ENCODE results near the gene PCDH9. TPM values are rescaled to one million over a fixed set of nuclear protein-coding genes. Genes with fewer than 3 reads are reported as not detected.

PCDH9 gene
- polyA plus RNA-seq, 1 donor: 2.1 TPM

DNA sequence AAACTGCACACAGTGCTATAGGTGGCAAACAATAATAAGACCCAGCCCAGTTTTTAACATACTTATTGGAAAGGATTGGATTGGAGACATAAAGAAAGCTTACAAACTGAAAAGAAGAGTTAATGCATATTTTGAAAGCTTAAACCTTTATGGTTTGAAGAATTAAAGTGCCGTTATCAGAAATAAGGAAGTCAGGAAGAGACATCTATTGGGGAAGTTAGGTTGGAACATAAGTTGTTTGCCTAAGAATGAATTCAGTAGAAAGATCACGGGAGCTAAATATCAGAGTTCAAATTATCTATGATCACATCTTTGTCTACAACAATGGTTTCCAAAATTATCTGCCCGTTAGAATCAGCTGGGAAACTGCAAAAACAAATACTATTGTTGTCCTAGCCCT lies 767.9 kb downstream of the PCDH9 start:
- DNase-seq (ENCODE audit: low read depth): no peak

DNA sequence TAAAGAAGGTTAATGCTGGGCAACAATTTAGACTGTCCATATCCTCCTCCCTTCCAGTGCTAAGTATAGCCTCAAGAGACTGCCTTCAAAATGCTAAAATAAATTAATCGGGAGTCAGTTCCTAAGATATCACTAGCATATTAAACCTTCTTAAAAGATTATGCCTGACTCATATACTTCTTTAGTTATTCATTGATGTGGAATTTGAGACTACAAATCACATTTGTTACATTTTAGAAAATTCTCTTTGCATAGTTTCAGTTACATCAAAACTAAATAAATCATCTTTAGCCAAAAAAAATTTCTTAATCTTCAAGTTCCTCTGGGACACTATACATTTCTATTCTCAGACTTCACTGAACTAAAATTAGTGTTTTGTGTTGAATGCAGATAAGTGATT lies 769.1 kb downstream of the PCDH9 start:
- DNase-seq (ENCODE audit: low read depth): no peak

DNA sequence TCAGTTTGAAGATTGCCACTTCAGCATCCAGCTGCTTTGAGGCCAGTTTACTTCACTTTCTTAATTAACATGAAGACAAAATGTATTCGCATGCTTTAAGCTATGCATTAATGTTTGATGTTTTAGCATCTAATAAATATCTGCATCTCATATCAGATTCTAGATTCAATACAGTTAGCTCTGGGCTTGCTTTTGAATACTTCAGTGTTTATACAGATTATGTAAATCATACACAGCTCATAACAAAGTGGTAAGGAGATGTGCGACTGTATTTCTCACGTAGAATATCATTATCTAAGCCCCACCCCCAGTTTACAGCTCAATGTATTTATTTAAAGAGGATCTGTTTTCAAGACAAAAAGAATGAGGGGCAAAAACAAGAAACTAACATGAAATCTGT lies 770.5 kb downstream of the PCDH9 start:
- DNase-seq (ENCODE audit: low read depth): no peak

DNA sequence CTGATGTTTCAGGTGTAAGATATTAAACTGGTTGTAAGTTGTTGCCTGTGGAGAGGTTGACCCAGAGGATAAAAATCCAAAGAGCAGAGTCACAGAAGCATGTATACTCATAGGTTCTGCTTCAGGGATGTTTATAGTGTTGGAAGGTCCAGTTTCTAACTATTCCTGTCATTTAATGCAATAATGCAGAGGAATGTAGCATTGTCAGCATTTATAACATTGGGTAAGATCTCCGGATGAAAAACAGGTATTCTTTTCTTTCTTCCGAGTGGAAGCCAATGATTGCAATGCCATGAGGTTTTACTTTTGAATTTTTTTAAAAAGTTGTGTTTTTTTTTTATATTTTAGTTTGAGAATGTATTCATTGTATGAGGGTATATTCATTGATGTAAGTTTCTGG lies 771.0 kb downstream of the PCDH9 start:
- DNase-seq (ENCODE audit: low read depth): no peak

DNA sequence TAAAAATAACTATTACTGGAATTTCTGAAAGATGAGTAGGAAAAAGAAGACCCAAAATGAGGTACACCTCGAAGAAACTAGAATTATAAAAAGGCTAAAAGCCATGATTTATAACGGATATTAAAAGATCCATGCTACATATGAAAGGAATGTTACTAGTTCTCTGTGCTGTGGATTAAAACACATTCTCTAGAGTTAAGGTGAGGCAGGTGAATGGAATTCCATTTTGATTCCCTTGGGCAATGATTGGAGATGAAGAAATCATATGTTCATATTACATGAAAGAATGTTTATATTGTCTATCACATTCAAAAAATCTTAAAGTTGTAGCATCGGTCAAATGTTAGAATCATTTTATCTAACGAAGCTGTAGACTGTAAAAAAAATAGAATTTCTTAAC lies 783.7 kb downstream of the PCDH9 start:
- DNase-seq (ENCODE audit: low read depth): no peak

DNA sequence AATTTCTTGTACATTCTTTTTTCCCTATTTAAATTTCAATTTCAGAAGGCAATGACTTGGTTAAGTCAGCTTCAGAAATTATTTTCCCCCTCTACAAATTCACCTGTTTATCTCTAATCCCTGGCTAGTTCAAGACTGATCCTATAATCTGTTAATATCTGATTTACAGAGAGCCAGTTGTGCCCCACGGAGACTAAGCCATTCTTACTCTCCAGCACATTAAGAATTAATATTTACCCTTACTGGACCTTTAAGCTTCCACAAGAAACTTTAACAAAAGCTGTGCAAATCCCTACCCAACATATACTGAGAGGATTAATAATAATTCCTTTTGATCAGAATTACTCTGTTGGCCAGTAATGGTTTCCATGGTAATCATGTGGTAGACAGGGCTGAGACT lies 786.2 kb downstream of the PCDH9 start:
- no peak for DNase-seq (ENCODE audit: low read depth)

DNA sequence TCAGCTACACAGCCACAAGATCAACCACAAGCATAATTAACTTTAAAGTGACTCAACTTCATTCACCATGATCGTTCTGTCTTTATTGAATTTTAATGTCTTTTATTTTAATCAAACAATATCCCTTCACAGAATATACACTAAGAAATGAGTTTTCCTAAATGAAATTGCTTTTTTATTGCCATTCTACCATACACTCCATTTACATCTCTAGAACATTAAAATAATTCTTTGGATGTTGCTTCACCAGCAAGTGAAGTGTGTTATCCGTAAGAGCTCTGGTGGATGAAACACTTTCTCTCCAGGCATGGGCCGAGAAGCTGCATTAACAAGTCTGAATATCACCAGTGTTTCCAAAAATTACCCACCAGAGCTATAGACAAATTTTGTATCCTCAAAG lies 789.2 kb downstream of the PCDH9 start:
- DNase-seq (ENCODE audit: low read depth): no peak

DNA sequence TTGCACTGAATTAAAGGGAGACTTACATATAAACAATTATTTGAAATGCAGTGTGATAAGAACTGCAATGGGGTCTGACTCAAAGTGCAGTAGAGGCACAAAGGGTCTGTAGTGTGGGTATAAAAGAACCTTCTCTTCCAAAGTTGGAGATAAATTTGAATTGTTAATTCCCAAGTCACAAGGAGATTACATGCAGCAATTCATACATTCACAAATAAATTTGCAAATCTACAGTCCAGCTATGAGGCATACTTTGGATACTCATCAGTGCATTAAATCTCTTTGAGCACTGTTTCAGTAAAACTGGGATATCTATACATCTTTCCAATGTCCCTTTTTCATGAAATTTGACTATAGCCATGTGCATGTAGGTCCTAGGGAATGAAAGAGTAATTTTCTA lies 799.4 kb downstream of the PCDH9 start:
- DNase-seq (ENCODE audit: low read depth): no peak

DNA sequence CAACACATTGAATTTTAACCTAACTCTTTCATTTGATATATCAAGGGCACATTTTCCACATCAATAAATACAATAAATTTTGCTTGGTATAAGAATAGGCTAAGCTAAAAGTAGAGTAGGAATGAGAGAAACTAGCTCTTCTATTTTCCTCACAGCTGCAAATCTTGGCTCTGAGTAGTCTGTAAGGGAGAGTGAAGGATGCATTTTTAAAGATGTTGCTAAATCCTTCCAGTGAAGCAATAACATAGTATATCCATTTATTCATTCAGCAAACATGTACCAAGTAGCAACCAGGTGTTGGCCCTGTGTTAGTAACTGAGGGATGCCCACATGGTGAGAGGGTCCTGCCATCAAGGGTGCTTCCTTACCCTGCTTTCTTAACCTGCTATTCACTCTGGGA lies 799.9 kb downstream of the PCDH9 start:
- peak; percentile 49 for DNase-seq (ENCODE audit: low read depth)

DNA sequence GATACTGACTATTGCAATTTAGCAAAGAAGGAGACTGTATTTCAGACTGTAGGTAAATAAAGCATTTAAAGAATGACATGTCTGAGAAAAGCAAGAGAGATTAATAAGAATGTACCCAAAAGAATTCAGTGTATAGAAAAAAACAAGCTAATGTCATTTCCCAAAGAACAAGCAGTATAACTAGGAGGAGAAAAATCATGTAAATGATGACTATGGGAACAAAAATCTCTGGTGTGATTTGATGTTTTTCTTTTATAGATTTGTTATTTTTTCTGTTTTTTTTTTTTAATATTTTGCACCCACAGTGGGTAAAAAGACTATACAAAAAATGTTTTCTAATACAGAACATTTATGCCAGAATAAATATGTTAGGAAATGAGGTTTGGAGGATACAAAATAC lies 801.0 kb downstream of the PCDH9 start:
- DNase-seq (ENCODE audit: low read depth): no peak

DNA sequence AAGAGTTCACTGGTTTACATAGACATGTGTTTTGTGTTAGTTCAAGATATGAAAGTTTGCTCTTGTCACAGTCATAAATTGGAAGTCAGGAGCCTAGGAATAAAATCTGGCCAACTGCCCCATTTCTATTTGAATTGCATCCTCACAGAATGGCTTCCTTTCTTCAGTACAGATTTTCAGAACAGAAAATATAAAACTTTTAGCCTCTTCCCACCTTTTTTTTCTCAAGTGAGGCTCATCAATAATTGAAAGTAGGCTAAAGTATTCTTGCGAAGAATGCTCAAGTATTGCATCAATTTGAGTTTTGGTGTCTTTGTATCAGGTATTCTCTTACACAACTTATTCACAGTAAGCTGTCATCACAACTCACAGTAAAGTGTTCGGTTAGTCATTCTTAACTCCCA lies 802.7 kb downstream of the PCDH9 start:
- DNase-seq (ENCODE audit: low read depth): peak; percentile 34

DNA sequence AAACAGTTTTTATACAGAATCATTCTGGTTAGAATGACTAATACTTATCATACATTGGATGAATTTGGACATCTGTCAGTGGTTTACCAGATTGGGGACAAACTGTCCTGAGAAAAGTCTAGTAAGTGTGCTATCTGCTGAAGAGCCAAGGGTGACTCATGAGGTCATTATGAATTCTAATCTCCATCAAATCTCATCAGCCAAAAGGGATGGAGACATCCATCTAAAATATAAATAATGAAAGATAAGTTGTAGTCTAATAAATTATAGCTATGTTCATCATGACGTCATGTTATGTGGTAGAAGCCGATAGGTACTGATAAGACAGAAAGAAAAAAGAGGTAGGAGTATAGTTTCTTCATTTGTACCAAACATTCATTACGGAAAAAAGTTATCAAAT lies 804.4 kb downstream of the PCDH9 start:
- no peak for DNase-seq (ENCODE audit: low read depth)

DNA sequence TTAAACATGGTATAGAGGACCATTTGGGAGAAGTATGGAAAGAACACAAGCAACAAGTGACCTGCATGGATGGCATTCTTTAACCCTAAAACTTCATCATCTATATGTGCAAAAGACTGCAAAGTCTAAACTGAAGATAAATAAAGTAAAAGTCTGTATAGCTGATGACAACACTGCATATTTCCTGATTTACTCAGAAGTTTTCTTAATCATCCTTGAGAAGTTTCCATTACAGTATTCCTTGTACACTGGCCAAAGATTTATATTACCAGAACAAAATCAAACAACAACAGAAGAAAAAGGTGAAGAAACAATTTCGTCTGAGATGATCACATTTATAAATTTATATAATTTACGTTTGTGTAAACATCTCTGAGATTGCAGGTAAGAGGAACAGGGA lies 805.7 kb downstream of the PCDH9 start:
- DNase-seq (ENCODE audit: low read depth): no peak

DNA sequence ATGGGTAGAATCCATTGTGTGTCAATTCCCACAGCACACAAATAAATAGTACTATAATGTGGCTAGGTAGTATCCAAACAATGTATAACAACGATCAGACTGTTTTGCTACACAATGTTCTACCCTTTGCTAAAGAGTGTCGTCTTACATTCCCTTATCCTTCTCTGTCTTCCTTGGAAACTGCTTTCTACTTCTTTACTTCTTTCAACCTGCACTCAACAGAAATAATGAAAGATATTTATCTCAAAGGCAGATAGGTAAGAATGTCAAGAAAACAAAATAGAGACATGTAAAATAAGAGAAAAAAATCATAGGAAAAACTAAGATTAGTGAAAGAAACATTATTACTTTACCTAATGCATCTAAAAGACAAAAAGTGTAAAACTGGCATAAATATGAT lies 814.7 kb downstream of the PCDH9 start:
- no peak for DNase-seq (ENCODE audit: low read depth)

DNA sequence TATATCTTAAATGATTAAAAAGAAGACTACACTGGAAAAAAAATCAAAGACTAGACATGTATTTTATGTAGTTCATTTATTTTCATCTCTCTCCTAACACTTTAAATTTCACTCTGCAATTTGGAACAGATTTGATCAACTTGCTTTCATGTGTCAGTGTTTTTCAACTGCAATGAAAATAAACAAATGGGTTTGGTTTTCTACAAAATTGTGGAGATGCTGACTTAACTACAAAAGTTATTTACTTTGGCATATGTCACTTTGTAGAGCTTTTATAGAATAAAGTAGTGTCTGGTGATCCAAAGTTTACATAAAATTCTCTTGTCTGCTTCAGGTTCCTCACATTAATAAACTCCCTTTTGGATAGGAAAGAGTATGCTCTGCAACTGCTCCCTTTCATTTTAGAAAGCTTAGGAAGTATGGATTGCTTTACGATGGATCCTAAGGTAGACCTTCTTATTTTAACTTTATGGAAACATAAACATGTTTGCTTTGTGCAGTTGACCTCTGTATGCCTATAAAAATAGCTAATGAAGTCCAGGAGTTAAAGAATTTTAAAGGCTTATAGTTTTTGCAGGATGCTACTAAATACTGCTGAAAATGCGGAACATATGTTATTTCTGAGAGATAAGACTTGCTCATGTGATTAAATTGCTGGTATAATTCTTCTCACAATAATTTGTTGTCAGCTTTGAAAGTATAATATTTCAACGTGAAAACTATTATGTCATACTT lies 815.9 kb downstream of the PCDH9 start:
- DNase-seq (ENCODE audit: low read depth): no peak

DNA sequence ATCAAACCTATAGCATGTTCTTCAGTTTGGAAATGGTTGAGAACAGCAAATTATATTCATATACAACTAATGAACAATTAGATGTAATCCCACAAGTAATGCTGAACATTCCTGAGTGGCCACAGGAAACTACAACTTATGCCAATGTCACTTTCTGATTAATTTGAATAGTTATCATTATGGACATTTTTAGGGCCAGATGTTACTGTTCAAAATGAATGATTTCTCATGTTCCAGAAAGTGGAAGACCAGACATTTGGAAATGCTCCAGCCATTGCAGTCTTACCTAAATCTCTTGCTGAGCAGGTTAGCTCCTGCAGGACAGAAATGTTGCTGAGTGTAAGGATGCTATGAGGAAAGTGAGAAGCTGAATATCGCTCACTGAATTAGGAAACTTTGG lies 819.8 kb downstream of the PCDH9 start:
- DNase-seq (ENCODE audit: low read depth): no peak

DNA sequence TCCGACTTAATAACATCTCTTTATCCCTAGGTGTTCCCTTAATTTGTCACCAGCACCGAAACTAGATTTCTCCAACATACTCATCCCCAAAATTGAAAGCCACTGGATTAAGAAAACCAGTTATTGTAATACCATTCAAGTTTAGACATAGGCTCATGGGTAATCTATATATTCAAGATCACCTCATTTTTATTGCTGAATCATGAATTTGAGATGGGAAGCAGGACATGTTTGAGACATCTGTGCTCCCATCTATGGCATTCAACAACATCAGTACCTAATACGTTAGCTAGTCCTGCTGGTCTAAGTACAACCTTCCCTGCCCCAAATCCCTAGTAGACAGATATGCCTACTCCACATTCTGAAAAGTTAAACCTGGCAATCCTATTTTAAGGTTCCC lies 820.6 kb downstream of the PCDH9 start:
- DNase-seq (ENCODE audit: low read depth): no peak

DNA sequence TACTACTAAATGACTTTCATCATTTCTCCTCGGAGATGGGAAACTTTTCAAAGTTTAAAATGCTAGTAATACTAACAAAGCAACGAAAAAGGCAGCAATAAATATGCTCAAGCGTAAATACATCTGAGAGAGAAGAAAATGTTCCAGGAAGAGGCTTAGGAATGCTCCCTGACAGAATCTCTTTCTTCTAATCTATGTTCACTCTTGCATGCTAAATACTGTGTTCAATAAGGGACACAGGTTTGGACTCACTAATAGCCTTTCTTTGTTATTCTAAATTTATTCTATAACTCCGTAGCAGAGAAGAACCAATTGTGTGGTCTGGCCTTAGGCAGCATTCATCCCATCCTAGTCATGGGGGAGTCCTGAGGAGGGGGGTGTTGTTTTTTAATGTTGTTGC lies 823.0 kb downstream of the PCDH9 start:
- no peak for DNase-seq (ENCODE audit: low read depth)

DNA sequence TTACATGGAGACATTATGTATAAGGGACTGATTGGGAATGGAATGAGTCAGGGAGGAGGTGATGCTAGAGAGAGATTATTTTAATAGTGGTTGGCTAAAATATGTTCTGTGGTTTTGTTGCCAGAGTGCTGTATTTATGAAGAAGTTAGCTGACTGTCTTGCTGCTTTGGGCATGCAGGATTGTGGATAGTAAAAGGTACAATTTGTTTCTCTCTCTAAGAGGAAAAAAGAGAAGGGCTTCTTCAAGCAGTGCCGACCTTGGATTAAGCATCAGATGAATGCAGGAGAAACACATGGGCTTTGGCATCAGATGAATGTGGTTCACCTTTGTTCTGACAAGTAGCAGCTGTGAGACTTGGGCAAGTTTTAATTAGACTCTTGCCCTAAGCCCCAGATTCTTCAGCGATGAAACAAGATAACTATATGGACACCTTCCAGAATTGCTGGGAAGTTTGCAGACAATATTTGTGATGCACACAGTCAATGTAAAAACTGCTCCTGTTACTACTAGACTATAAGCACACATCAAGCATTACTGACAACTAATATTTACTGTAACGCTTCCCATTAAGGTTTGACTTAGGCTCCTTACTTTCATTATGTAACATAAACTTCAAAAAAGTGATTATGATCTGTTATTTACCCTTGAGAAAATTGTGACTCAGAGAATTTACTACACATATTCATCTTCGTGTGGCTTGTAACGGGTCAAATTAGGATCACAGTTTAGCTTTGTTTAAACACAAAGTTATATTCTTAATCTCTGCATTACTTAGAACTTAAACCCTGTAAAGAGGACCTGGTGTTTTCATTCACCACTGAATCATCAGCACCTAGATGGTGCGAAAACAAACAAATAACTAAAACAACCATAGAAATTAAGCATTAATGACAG lies 824.0 kb downstream of the PCDH9 start:
- no peak for DNase-seq (ENCODE audit: low read depth)

DNA sequence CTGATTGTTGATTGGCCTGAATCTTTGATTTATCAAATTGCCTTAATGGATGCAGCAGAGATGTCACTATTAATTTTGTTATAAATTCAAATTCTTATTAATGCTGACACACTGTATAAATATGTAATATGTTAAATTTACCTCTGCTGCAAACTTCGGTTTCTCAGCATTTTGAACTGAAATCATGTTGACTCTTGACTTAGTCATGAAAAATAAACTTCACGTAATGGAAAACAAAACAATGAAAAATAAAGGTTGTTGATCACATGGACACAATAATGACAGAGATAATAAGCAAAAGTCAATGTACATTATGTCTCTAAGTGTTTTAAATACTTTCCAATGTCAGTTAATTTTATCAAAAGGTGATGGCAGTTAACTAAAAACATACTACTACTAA lies 827.6 kb downstream of the PCDH9 start:
- DNase-seq (ENCODE audit: low read depth): no peak

DNA sequence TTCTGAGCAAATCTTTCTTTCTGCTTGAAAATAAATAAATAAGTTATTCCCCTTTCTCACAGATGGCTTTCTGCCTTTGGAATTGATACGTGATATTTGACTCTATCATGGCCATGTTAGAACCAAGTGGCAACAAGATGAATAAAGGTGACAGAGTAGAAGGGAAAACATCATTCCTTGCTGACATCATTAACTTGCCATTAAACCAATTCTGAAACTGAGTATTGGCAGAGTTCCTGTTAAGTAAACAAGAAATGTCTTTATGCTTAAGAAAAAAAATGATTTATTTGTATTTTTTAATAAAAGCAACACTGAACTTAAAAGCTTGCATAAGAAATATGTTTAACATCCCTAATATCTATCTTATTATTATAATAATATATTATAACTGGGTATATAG lies 828.1 kb downstream of the PCDH9 start:
- DNase-seq (ENCODE audit: low read depth): no peak

DNA sequence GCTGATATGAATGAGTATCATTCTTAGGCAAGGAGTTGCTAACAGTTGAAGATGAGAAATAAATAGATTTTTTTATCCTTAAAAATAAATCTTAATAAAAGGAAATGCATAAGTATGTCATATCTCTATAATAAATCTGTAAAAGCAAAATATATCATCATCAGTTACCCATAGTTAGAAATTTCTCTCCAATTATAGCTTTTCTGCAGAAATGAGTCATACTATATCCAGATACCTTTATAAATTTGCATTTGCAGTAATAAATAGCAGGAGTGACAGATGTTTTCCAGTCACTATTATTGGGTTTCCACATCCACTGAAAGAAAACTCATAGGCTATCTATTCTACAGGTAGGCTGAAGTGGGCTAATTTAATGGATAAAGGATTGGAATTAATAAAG lies 829.8 kb downstream of the PCDH9 start:
- no peak for DNase-seq (ENCODE audit: low read depth)

DNA sequence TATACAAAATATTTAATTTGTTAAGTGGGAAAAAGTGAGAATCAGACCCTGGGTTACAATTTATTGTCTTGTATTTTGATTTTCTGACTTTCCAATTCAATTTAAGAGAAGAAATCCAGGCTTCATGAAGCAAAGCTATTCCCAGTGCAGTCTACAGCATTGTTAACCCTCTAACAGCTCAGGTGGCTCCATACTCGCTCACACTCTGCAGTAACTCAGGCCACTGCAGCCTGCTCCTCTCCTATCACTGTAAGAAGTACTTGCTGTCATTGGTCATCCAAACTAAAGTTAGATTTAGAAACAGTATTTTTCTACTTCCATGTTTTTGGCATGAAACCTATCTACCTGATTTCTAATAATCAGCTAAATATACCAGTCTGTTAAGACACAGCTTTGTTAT lies 830.3 kb downstream of the PCDH9 start:
- no peak for DNase-seq (ENCODE audit: low read depth)
